Activated CD4-positive, alpha-beta T cell treated with anti-CD3 and anti-CD28 coated beads for 48 hours (primary cell): ENCODE measurements around the gene CCDC14.
"Not testable (repeated sequence)": the region's sequence is repeated elsewhere in the genome, so short reads cannot be mapped to it uniquely, and the experiment has no call there.

Experiments
- DNase-seq: peaks from one replicate; pipeline ENCODE4 v3.0.0-alpha.2; 2020

CCDC14 gene

GRCh38 chr3:123966799-123967198, 5.8 kb upstream of the CCDC14 start:
- DNase-seq, result not testable (repeated sequence)

DNA sequence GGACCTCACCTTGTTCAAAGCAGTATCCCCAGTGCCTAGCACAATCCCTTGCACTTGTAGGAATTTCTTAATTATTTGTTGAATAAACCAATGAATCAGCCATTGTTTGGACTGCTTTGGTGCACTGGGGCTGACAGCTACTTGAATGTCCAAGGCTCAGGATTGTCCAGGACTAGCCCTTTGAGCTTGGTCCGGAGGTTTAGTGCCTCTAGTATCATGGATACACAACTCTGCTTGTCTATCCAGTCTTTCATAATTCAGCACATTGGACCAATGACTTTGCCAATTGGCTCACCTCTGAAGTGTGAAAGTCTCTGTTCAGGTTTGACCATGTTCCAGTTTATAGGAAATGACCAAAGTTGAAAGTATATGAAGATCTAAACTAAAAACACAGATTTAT, 3.8 kb upstream of the CCDC14 start:
- DNase-seq, result not testable (repeated sequence)

GRCh38 chr3:123961508-123961856, 453 bp upstream of the CCDC14 start:
- no peak for DNase-seq

DNA sequence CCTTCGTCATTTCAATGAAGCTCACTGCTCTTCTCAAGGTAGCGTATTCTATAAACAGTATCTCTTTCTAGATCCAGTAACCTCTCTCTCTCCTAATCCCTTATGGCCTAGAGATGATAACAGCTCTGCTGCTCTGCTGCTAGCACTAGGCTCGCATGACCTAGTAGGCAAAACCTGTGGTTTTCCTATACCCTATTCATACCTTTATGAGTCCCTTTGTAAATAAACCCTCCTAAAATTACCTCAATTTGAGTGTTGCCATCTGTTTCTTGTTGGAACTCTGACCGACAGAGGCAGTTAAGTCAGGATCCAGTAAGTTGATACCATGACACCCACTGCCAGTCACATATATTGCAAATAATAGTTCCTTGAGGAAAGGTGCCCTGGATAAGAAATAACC, 7.3 kb downstream of the CCDC14 start:
- no peak for DNase-seq

DNA sequence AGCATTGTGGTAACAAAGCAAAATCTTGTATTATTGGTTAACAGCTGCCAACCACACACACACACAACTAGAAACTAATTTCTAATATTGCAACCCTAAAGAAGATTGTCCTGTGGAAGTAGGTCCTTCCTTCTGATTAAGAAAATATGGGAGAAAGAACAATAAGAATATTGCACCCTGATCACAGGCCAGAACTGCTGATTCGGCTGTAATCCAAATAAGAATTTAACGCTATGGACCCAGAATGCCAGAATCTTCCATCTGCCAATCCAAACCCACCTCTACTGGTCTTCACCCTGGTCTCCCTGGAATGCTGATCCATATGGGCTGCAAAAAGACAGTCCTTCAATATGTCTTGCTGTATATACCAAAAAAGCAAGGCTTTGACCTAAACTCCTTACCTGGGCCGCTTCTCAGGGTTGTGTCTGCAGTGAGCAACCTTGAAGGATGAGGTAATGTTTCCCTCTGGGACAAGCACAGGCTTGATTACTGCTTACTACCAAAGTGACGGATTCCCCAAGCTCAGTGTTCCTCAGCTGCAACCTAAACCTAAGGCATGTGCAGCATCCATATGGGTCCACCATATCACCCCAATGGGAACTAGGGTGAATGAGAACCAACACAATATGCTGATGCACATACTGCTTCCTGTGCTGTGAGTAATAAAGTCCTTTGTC, 8.0 kb downstream of the CCDC14 start:
- no peak for DNase-seq

DNA sequence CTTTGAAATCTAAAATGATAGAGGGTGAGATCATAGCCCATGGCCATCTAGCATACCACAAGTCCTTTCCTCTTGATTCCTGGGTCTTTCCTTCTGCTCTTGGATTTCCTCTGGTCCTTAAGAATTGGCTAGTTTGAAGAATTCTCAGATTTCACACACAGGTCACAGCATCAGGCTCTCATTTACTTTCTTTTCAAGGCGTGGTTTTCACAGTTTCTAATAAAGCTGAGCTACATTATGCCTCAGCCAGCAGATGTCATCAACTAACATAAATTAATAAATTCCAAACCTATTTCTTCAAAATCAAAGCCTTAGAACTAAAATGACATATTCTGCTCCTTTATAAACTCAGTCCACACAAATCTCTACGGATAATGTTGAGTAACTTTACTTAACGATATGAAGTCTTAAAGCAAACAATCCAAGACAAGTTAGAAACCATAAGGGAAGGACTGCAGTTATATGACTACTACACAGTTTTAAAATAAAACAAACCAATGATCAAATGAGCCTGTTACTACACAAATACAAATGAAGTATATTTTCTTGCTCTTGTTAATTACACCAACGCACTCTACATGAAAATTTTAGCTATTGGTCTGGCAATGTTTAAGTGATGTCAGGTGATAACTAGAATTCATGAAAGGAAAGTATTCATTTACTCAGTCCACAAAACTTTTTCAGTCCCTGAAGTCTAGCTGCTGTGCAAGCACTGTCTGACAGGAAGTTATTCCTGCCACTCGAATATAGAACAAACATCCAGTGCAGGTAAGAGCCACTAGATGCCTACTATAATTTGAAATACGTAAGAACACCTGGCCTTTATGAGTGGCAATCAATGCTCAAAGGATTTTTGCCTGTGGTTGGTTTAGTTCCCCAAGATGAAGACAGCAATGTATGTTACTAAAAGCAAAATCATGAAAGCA, 9.2 kb downstream of the CCDC14 start:
- no peak for DNase-seq

- no peak for DNase-seq
Measured at GRCh38 chr3:123949641-123950040, 11.4 kb downstream of the CCDC14 start.

DNA sequence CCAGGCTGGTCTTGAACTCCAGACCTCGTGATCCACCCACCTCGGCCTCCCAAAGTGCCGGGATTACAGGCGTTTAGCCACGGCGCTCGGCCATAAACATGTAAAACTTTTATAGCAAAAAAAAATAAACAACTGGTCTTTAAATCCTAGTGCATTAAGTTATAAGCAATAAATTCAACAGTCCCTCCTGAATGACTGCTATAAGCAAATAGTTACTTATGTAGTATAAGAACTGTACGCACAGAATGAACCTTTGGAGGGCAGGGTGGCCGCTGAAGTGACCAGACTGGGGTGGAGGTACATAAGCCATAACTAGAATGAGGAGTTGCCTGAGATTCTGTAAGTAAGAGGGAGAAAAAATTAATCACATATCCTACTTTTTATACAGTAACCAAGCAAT, 12.6 kb downstream of the CCDC14 start:
- no peak for DNase-seq

DNA sequence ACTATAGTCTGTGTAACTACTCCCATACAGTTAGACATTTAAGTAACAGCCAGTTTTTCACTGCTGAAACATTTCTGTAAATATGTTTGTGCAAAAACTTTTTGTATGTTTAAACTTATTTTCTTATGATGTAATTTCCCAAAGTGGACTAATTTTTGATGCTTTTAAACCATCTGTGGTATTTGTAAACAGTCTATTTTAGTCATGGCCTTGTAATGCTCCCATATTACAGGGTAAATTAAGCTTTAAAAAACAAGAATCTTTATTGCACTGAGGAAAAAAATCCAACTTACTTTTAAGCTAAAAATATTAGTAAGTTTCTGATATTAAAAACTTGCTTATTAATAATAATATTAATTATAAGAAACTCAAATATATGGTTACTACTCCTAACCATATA, 13.5 kb downstream of the CCDC14 start:
- DNase-seq, result no peak

DNA sequence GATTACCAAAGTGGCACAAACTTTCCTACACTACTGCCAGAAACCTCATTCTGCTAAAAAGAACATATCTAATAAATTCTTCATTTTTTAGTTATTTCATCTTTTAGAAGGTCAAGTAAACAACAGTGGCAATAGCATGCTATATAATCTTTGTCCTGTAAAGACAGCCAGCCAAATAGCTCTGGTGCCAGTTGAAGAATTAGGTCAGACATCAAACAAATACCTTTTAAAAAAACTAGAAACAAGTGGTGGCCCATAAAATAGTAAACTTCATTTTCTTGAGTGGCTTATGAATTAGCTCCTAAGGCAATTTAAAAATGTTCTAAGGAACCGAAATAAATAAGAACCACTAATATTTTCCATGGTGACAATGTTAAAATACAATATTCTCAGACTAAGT, 19.5 kb downstream of the CCDC14 start:
- DNase-seq, result no peak

GRCh38 chr3:123941121-123941520, 19.9 kb downstream of the CCDC14 start:
- no peak for DNase-seq

DNA sequence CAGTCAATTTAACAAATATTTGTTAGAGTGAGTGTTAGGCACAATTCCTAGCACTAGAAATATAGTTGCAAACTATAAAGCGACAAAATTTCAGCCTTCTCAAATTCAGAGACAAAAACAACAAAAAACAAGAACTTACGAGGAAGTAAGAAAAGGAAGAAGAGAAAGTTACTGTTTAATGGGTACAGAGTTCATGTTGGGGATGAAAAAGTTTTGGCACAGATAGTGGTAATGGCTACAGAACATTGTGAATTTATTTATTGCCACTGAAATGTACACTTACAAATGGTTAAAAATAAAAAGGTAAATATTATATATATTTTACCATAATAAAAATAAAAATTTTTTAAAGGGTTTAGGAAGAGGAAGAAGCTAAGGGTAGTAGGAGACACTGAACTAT, 21.3 kb downstream of the CCDC14 start:
- no peak for DNase-seq

GRCh38 chr3:123936400-123936799, 24.6 kb downstream of the CCDC14 start:
- no peak for DNase-seq

- no peak for DNase-seq
Measured at GRCh38 chr3:123935830-123936229, 25.2 kb downstream of the CCDC14 start.

GRCh38 chr3:123934250-123934649, 26.8 kb downstream of the CCDC14 start:
- no peak for DNase-seq

DNA sequence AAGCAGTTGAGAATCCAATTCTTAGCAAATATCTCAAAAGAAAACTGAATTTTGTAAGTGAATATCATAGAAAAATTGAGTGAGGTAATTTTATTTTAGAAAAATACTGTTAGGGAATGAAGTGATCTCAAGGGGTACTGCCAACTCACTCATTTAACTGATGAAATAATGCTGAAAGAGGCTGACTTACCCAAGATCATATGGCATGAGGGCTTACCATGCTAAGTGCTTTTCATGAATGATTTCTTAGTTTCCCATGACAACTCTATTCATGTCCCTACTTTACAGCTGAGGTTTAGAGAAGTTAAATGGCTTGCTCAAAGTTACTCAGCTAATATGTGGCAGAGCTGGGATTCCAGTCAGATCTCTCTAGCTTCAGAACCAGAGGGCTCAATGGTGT, 30.6 kb downstream of the CCDC14 start:
- no peak for DNase-seq

DNA sequence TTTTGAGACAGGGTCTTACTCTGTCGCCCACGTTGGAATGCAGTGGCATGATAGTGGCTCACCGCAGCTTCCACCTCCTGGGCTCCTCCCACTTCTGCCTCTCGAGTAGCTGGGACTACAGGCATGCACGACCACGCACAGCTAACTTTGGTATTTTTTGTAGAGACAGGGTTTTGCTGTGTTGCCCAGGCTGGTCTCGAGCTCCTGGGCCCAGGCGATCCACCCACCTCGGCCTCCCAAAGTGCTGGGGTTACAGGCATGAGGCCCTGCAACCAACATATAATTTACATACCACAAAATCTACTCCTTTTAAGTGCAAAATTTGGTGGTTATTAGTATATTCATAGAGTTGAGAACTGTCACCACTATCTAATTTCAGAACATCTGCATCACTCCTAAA, 31.7 kb downstream of the CCDC14 start:
- no peak for DNase-seq

- DNase-seq, result no peak
Measured at GRCh38 chr3:123926396-123926795, 34.6 kb downstream of the CCDC14 start.

DNA sequence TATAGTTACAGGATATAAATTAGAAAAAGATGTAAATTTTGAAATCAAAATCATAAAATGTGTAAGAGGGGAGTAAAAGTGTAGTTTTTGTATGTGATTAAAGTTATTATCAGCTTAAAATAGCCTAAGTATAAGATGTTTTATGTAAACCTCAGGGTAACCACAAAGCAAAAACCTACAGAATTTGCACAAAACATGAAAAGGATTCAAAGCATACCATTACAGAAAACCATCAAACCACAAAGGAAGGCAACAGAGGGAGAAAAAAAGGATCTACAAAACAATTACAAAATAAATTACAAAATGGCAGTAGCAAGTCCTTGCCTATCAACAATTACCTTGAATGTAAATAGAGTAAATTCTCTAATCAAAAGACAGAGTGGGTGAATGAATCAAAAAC, 40.2 kb downstream of the CCDC14 start:
- no peak for DNase-seq

DNA sequence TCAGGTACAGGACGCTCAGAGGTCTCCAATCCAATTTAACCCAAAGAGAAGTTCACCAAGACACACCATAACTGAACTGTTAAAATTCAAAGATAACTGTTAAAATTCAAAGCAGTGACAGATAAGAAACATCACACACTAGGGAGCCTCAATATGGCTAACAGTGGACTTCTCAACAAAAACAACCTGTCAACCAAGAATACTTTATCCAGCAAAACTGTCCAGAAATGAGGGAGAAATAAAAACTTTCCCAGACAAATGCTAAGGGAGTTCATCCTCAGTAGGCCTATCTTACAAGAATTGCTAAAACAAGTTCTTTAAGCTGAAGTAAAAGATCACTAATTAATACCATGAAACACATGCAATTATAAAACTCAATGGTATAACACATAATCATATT, 40.6 kb downstream of the CCDC14 start:
- no peak for DNase-seq

GRCh38 chr3:123919353-123919752, 41.7 kb downstream of the CCDC14 start:
- no peak for DNase-seq

- no peak for DNase-seq
Measured at GRCh38 chr3:123914829-123915228, 46.2 kb downstream of the CCDC14 start.

- no peak for DNase-seq
Measured at GRCh38 chr3:123909785-123910184, 51.2 kb downstream of the CCDC14 start.

GRCh38 chr3:123907720-123908119, 53.3 kb downstream of the CCDC14 start:
- DNase-seq, result no peak
